HG02798 (cell line): Measurements from ENCODE around the gene BRD3.

Experiments
- ATAC-seq: cut with Tn5 transposase; IDR thresholded peaks from one replicate; pipeline ENCODE4 v1.9.1; 2021; ENCODE audit warnings: mild to moderate bottlenecking; ENCODE audit not compliant: unreplicated experiment, poor library complexity

Gene BRD3

DNA sequence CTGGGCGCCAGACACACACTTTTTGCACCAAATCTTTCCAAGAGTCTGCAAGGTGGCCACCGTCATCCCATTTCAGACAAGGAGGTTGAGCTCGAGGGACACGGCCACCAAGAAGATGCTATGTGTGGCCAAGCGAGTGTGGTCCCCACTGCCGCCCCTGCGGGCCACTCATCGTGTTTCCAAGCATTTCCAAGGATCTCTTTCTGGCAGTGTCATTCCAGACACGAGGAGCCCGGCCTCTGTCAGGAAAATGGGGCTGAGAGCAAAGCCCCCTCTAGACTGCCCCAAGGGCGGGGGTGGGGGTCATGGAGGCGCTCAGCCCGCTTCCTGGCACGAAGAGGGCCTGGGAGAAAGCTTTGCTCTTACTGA, 86.3 kb downstream of the BRD3 start:
- no peak for ATAC-seq

DNA sequence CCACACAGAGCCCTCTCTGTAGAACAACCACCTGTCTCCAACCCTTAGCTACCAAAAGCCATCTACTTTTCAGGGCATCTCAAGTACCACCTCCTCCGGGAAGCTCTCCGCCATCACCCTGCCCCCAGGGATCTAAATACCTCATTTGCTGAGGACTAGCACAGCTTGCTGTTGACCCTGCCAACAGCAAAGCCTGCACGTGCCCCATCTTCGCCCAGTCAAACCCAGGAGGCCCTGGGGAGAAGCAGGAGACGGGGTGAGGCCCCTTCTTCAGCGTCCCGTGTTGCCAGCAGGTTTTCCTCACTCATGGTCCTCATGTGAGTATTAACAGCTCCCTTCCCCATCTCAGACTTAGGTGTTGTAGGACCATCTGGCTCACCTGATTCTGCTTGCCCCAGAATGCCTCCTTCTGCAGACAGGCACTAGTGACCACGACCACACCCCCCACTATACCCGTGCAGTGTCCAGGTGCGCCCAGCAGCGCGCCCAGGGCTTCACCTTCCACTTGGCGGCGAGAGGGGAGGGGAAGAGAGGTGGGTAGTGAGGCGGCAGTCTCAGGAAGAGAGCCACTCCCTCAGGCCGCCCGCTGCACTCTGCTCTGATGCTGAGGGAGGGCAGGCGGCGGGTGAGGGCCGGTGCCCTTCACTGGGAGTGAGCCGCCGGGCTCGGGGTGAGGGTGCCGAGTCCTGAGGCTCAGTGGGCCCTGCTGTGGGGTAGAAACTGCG, 86.8 kb downstream of the BRD3 start:
- no peak for ATAC-seq
